ENCODE measurements around the gene C11orf54.

GRCh38 chr11:93737904-93738612, 3.4 kb upstream of the C11orf54 start:
- no peak for TF ChIP-seq GATA2 (IDR thresholded peaks at IDR 0.05; ENCODE audit: low read depth, low read length)
- TF ChIP-seq GATA3 (IDR thresholded peaks at IDR 0.05; ENCODE audit: low read depth, low read length), result no peak

Measured in SH-SY5Y (cell line).